ENCODE data around the gene AMOTL1.

AMOTL1 gene

GRCh38 chr11:94762208-94762607 lies 5.9 kb upstream of the AMOTL1 start:
- in situ Hi-C loops (cut with HindIII; ENCODE audit: low pct_ligation_motif_present, low pct_unique_long_range_greater_than_20kb, low sequenced_read_pairs): no loop called here
- DNase-seq: peak; percentile 33

- in situ Hi-C loops (cut with HindIII; ENCODE audit: low pct_ligation_motif_present, low pct_unique_long_range_greater_than_20kb, low sequenced_read_pairs): no loop called here
- no peak for DNase-seq
Measured at GRCh38 chr11:94762995-94763394, 5.2 kb upstream of the AMOTL1 start.

DNA sequence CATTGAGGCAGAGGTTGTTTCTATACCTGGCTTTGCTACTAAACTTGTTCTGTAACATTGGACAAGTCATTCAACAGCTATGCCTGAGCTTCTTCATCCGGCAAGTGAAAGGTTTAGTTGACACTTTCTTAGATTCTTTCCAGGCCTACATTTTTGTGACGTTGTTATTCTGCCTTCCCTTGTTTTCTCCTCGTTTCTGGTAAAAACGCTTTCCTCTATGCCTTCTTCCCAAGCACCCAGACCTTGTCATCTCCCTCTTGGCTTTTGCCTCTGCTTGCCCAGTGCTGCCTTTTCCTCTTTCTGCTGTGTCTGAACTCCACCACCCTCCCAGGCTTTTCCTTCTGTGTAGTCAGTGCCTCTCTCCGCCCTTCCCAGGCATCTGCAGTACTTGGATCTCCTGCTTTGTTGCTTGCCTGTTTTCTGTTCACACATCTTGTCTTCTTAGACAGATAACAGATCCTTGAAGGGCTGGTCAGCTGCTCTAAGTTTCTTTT lies 1.4 kb upstream of the AMOTL1 start:
- in situ Hi-C loops (cut with HindIII; ENCODE audit: low pct_ligation_motif_present, low pct_unique_long_range_greater_than_20kb, low sequenced_read_pairs): no loop called here
- DNase-seq: no peak

DNA sequence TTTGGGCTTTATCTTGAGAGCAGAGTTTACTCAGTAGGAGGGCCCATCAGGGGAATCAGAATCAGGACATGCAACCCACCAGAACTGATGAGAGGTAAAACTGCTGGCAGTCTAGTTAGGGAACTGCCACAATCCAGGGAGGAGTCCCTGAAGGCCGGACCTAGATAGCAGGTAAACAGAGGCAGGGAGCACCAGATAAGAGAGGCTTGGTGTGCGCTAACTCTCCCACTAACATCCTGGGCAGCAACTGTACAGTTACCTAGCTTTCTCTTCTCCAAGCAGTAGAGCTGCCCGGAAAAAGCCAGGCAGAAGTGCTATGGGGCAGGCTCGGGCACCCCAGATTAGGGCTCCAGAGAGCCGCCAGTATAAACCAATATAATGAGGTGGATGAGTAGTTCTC lies 865 bp upstream of the AMOTL1 start:
- DNase-seq: no peak
- in situ Hi-C loops (cut with HindIII; ENCODE audit: low pct_ligation_motif_present, low pct_unique_long_range_greater_than_20kb, low sequenced_read_pairs): no loop called here

- in situ Hi-C loops (cut with HindIII; ENCODE audit: low pct_ligation_motif_present, low pct_unique_long_range_greater_than_20kb, low sequenced_read_pairs): no loop called here
- peak; percentile 25 for DNase-seq
Measured at GRCh38 chr11:94768602-94769541, 716 bp downstream of the AMOTL1 start.

- peak; percentile 28 for DNase-seq
- in situ Hi-C loops (cut with HindIII; ENCODE audit: low pct_ligation_motif_present, low pct_unique_long_range_greater_than_20kb, low sequenced_read_pairs): no loop called here
Measured at GRCh38 chr11:94769880-94770279, 1.7 kb downstream of the AMOTL1 start.

DNA sequence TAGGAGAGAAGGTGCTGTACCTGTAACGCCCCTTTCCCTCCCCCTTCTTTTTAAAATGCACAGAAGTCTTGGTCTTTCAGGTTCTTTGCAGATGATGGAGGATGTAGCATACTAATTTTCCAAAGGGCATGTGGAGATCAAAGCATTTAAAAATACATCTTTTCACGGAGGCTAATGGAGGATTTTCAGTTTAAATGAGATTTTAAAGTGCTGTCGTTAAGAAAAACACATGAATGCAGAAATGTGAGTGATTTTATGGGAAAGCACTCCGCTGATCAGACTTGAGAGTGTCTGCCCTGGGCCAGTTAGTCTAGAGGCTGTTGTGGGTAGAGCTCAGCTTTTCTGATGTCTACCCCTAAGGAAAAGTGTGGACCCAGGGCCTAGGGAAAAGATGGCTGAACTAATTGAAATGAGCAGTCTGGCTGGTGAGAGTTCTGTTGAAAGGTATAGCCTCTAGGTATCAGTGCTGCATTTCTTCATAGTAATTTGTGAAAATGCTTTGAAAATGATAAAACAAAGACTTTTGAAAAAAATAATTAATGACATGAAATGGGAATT lies 2.5 kb downstream of the AMOTL1 start:
- in situ Hi-C loops (cut with HindIII; ENCODE audit: low pct_ligation_motif_present, low pct_unique_long_range_greater_than_20kb, low sequenced_read_pairs): no loop called here
- DNase-seq: no peak

GRCh38 chr11:94771390-94771789 lies 3.2 kb downstream of the AMOTL1 start:
- DNase-seq: no peak
- in situ Hi-C loops (cut with HindIII; ENCODE audit: low pct_ligation_motif_present, low pct_unique_long_range_greater_than_20kb, low sequenced_read_pairs): no loop called here

- in situ Hi-C loops (cut with HindIII; ENCODE audit: low pct_ligation_motif_present, low pct_unique_long_range_greater_than_20kb, low sequenced_read_pairs): no loop called here
- DNase-seq: no peak
Measured at GRCh38 chr11:94771951-94772350, 3.8 kb downstream of the AMOTL1 start.

DNA sequence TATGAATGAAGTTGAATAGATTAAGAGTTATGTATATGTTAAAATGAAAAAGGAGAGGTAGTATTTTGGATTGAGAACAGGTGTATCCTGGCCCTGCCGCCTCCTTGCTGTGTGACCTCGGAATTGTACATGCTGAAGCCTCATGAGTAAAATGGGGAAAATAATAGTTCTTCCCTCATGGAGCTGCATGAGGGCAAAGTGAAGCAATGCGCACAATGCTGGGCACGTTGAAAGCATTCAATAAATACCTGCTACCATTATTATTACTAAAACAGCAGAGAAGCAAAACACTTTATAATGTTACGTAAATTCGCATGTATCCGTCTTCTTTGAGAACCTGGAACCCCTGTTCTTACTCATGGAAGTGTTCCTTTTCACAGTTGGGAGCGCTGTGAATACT lies 5.7 kb downstream of the AMOTL1 start:
- in situ Hi-C loops (cut with HindIII; ENCODE audit: low pct_ligation_motif_present, low pct_unique_long_range_greater_than_20kb, low sequenced_read_pairs): no loop called here
- DNase-seq: no peak

GRCh38 chr11:94774345-94774744 lies 6.2 kb downstream of the AMOTL1 start:
- in situ Hi-C loops (cut with HindIII; ENCODE audit: low pct_ligation_motif_present, low pct_unique_long_range_greater_than_20kb, low sequenced_read_pairs): no loop called here
- DNase-seq: no peak

DNA sequence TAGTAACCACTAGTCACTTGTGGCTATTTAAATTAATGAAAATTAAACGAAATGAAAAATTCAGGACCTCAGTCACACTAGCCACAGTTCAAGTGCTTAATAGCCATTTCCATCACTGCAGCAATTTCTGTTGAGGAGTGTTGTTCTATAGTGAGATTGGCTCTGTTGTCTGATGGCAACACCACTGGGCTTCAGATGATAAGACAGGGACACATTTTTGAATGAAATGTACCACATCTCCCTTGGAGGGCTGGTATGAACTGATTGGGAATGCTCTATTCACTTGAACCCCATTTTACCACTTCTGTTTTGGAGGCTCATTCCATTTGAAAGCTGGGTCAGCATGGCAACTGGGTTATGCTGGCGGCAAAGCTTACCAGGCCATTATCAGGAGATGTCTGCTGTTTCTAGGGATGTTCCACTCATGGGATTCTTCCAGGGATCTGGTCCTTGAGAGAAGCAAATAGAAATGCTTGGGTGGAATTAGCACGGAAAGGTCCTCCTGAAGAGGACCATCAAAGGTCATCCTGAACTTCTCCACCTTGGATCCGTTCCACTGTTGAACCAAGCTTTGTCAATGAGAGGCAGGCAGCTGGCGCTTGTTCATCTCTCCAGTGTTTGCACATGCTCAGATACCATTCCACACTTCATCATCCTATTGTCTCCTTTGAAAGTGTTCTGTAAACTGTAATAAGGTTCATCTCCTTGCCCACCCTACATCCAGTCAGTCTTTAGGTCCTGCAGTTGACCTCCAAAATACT lies 7.6 kb downstream of the AMOTL1 start:
- in situ Hi-C loops (cut with HindIII; ENCODE audit: low pct_ligation_motif_present, low pct_unique_long_range_greater_than_20kb, low sequenced_read_pairs): no loop called here
- no peak for DNase-seq

GRCh38 chr11:94776351-94777321 lies 8.5 kb downstream of the AMOTL1 start:
- peak; percentile 13 for DNase-seq
- in situ Hi-C loops (cut with HindIII; ENCODE audit: low pct_ligation_motif_present, low pct_unique_long_range_greater_than_20kb, low sequenced_read_pairs): no loop called here

DNA sequence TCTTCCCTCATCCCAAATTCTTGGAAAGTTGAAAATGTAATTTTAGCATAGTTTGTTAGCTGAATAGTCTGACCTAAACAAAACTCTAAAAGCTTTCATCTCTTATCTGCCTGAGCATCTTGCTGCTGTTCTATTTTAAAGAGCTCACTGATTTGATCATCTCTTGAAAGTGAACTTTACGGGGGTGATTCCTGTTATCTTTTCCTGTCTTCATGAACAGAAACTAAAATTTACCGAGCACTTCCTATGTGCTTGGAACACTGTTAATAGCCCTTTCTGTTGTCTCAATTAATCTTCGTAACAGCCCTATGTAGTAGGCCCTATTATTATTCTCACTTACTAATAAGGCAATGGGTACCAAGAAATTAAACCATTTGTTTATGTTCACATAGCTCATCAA lies 12.3 kb downstream of the AMOTL1 start:
- in situ Hi-C loops (cut with HindIII; ENCODE audit: low pct_ligation_motif_present, low pct_unique_long_range_greater_than_20kb, low sequenced_read_pairs): no loop called here
- no peak for DNase-seq

DNA sequence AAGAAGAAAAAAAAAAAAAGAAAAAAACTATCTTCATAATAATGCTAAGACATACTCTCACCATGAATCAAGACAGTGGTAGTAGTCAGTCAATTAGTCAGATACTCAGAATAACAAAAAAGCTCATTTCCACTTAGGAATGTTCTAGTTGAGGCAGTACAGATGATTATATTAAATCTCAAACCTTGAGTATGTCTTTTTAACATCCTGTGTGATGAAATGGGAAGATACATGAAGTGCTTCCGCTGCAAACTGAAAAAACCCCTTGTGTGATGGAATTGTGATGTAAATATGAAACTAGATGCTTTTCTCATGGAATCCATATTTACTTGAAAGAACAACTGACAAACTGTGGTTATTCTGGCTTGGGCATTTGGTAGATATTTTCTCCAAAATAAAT lies 13.7 kb downstream of the AMOTL1 start:
- DNase-seq: no peak
- in situ Hi-C loops (cut with HindIII; ENCODE audit: low pct_ligation_motif_present, low pct_unique_long_range_greater_than_20kb, low sequenced_read_pairs): no loop called here

DNA sequence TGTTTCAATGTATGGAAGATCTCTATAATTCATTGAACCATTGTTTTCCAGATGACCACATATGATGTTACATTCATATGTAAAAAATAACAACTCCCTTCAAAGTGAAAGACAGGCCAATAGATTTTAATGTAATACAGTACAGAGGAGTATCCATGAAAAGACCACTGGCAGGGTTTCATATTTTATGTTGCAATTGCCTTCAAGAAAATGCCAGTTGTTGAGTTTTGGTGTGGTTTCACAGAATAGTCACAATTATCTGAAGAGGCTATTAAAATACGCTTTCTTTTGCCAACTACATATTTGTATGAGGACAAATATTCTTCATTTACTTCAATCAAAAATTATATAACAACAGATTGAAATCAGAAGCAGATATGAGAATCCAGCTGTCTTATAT lies 14.3 kb downstream of the AMOTL1 start:
- in situ Hi-C loops (cut with HindIII; ENCODE audit: low pct_ligation_motif_present, low pct_unique_long_range_greater_than_20kb, low sequenced_read_pairs): no loop called here
- no peak for DNase-seq

GRCh38 chr11:94784884-94785283 lies 16.7 kb downstream of the AMOTL1 start:
- in situ Hi-C loops (cut with HindIII; ENCODE audit: low pct_ligation_motif_present, low pct_unique_long_range_greater_than_20kb, low sequenced_read_pairs): no loop called here
- no peak for DNase-seq

DNA sequence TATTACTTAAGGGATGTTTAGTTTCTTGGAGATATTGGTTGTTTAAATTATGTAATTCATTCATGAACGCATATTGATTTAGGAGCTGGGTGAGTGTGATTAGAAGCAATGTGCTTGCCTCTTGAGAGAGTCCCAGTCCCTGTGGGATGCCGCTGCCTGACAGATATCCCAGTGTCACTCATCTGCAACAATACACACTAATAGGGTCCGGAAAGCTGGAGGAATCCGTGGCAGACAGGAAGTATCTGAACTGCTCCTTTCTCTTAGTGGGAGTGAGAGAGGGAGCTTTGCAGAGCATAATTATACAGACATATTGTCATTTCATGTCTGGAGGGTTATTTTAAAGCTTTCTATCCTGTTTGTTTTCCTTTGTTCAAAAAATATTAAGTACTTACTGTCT lies 17.4 kb downstream of the AMOTL1 start:
- in situ Hi-C loops (cut with HindIII; ENCODE audit: low pct_ligation_motif_present, low pct_unique_long_range_greater_than_20kb, low sequenced_read_pairs): no loop called here
- DNase-seq: no peak
